Fibroblast of skin of left biceps (primary cell): ENCODE measurements around the gene GRPEL1.

Experiments
- DNase-seq, 2 experiments: peaks; one replicate each; pipeline ENCODE4 v3.0.0-alpha.2; 2013; ENCODE audit warnings: low read depth in 2 of 2

GRPEL1 gene

GRCh38 chr4:7023901-7024300 is 44.0 kb downstream of the GRPEL1 start:
- no peak for DNase-seq

DNA sequence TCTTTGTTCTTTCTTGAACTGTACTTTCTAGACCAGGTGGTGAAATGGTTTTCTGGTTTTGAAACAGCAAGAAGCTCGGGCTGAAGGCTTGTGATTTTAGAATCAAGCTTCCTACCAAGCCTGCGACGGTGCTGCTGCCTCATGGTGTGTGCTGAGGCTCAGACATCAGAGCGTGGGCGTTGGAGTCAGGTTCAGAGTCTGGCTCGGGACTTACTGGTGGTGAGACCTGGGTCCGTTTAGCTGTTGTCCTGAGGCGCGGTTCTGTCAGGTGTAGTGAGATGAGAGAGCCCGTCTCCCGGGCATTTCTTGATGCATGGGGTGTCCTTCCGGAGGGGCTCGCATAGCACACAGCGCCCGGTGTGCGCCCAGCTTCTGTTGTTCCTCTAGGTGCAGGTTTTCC is 44.4 kb downstream of the GRPEL1 start:
- DNase-seq: no peak

- DNase-seq: no peak
These were observed 45.8 kb downstream of the GRPEL1 start for GRCh38 chr4:7021930-7022664.

- DNase-seq: no peak
These were observed 46.5 kb downstream of the GRPEL1 start for GRCh38 chr4:7021355-7021754.

DNA sequence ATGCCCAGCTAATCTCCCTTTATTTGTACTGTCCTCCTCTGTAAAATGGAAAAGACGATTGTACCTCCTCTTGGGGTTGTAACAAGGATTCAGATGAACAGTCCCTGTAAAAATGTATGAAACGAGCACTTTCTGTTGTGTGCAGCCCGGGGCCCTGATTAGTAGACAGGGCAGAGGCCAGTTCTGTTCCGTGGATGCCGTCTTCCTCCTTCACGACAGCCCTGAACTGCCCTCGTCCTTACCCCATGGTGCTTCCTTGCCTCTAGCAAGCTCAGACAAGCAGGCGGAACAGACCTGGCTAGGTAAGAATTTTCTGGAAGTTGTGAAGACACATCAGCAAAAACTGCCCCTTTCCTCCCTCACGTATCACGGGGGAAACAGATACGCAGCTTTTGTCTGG is 47.0 kb downstream of the GRPEL1 start:
- no peak for DNase-seq

- no peak for DNase-seq
These were observed 47.6 kb downstream of the GRPEL1 start for GRCh38 chr4:7020290-7020689.

DNA sequence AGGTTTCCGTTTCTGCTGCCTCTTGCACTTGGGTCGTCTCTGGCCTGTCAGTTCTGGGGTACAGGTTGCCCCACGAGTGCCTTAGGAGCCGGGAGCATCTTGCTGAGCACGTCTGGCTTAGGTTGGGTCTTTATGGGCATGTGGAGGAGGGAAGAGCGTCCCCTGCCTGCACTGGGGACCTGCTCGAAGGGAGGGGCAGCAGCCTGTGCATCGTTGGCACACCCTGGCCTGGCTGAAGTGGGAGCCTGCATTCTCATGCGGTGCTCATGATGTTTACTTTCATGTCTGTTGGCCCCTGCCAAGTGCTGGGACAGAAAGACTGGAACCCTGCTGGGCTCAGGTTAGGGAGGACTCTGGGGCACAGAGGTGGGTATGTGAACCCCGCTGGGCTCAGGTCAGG is 48.5 kb downstream of the GRPEL1 start:
- no peak for DNase-seq

DNA sequence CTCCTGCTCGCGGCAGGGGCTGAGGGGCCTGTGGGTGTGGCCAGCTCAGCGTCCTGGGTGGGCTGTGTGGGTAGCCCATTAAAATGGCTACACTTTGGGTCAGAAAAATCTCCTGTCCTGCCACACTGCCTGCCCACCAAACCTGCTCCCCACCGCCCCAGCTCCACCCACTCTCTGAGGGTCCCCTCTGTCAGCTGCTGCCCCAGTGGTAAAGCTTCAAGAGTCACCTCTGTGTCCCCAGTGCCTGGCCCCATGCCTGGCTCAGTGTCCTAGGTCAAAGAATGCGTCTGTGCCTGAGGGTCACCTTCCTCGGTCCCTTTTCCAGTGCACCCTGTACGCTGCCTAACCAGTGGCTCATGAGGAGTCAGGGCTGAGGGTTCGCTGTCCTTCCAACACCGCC is 49.6 kb downstream of the GRPEL1 start:
- no peak for DNase-seq

GRCh38 chr4:7017446-7018048 is 50.3 kb downstream of the GRPEL1 start:
- DNase-seq: no peak

GRCh38 chr4:7016512-7016911 is 51.4 kb downstream of the GRPEL1 start:
- no peak for DNase-seq

DNA sequence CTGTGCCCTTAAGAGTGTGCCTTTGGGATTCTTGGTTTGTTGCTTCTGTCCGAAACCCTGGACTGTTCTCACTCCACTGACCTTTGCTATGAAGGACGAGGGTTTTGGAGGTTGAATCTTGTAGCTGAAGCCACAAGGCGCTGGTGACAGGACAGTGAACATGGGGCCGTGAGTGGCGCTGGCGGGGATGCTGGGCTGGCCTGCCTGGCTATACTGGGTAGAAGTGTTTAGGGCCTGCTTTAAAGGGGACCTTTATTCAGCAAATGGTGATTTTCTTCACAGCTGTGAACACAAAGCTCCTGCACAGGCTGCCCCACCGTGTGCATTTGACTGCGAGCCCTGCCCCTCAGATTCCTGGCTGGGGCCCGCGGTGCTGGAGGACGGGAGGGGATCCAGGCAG is 51.8 kb downstream of the GRPEL1 start:
- no peak for DNase-seq

DNA sequence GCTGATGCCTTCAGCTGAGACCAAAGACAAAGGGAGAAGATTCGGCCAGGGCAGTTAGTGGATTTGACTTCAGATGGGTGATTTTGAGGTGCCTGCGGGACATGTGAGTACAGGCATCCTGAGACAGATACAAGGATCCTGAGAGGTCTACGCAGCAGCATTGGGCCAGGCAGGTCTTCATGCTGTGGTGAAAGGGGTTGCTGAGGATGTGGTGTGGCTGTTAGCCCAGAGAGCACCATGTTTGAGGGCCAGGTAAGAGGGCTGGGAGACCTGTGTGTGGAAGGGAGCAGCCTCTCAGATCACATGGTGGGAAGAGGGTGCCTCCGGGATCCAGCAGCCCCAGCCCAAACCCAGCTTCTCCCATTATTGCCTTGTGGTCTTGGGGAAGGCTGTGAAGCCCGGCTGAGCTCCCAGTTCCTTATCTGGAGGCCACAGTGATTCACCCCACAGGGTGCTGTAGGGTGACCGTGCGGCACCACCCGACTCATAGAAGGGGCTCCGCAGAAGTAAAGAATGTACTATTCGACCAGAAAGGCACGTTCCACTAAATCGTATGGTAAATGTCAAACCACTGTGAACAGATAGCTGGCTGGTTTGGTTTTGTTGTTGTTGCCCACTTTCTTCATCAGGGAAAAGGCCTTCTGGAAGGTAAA is 52.4 kb downstream of the GRPEL1 start:
- no peak for DNase-seq

DNA sequence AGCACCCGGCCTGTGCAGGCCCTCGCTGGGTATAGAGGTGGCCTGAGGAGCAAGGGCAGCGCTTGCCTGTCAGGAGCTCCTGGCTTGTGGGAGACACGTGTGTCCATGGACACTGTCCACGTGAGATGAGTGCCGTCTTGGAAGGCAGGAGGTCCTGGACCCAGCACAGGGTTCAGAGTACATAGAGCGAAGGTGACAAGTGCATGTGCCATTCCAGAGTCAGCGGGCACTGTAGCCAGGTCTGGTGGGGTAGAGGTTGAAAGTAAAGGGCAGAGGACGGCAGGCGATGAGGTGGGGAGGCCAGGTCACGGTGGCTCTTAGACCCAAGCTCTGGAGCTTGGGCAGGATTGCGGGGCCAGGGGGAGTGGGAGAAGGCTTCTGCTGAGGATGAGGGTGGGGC is 53.0 kb downstream of the GRPEL1 start:
- DNase-seq: no peak

DNA sequence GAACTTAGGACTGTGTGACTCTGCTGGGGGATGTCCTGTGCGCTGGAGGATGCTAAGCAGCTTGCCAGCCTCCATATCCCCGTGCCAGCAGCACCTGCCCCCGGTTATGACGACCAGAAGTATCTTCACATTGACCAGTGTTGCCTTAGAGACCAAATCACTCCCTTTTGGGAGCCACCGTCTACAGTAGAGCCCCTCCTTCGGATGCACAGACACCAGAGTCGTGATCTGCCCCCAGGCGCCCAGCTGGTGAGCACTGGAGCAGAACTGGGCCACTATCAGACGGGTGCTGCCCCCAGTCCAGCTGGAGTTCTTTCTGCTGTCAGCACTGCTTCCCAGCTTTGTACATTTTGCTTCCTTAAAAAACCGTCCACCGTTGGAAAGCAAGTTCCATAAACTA is 54.7 kb downstream of the GRPEL1 start:
- DNase-seq: no peak

GRCh38 chr4:7009564-7009963 is 58.3 kb downstream of the GRPEL1 start:
- no peak for DNase-seq
